Measurements from ENCODE around the gene RNF213.

Gene RNF213

DNA sequence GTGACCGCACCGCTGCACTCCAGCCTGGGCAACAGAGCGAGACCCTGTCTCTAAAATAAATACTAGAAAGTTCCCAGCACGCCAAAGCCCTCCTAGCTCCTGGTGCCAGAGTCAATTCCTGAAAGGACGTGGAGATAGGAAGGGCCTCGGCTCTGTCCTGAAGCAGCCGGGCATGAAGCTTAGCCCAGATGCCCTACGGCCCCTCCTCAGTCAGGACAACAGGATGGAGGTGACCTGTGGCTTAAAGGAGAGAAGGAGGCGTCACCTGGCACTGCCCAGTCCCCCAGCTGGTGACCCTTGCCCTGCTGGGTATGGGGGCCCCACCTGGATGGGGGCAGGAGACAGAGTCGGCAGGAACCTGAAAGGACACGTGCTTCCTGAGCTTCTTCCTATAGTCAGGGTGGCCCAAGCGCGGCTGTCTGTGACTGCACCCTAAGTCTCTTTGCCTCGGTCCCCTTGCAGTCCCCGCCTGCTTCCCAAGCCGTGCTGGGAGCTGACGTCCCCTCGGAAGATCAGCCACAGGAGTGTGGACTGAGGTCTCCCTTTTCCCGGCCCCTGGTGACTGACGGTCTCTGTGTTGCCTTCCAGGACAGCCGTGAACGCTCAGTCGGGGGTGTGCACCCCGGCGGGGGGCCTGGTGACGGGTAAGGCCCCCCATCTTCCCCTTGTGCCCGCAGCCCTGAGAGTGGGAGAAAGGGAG, 14.9 kb upstream of the RNF213 start:
- DNase-seq (ENCODE audit: extremely low read depth, insufficient read length) = no peak
- Histone ChIP-seq H3K36me3 (ENCODE audit: control insufficient read depth, insufficient read depth, low read length) (no peaks in the 10 kb centered on the region), H3K27me3 (replicated peaks; ENCODE audit: control insufficient read depth, insufficient read depth, low read length) (no peaks in the 10 kb centered on the region), H3K4me3 (replicated peaks; ENCODE audit: low read depth, low read length) (no peak overlapping the region)
- TF ChIP-seq, protein P1, sequence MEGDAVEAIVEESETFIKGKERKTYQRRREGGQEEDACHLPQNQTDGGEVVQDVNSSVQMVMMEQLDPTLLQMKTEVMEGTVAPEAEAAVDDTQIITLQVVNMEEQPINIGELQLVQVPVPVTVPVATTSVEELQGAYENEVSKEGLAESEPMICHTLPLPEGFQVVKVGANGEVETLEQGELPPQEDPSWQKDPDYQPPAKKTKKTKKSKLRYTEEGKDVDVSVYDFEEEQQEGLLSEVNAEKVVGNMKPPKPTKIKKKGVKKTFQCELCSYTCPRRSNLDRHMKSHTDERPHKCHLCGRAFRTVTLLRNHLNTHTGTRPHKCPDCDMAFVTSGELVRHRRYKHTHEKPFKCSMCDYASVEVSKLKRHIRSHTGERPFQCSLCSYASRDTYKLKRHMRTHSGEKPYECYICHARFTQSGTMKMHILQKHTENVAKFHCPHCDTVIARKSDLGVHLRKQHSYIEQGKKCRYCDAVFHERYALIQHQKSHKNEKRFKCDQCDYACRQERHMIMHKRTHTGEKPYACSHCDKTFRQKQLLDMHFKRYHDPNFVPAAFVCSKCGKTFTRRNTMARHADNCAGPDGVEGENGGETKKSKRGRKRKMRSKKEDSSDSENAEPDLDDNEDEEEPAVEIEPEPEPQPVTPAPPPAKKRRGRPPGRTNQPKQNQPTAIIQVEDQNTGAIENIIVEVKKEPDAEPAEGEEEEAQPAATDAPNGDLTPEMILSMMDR (IDR thresholded peaks at IDR 0.05; ENCODE audit: insufficient read depth, low read length, poor library complexity, severe bottlenecking) = no peak

DNA sequence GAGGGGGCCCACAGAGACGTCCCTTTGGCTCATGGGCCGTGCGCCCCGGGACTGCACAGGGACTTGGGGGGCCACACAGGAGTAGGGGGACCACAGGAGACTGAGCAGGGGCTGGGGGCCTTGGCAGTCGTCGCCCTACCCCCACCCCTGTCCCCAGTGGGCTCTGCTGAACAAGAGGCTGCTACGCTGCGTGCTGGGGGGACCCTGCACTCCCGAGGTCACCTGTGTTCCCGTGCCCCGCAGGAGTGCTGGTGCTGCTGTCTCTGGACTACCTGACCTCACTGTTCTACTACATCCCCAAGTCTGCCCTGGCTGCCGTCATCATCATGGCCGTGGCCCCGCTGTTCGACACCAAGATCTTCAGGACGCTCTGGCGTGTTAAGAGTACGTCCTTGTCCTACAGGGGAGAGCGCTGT, 14.4 kb upstream of the RNF213 start:
- no peak for DNase-seq (ENCODE audit: extremely low read depth, insufficient read length)
- no peaks in the 10 kb centered on the region for H3K27me3 ChIP-seq (replicated peaks; ENCODE audit: control insufficient read depth, insufficient read depth, low read length)
- TF ChIP-seq, protein P1 (IDR thresholded peaks at IDR 0.05; ENCODE audit: insufficient read depth, low read length, poor library complexity, severe bottlenecking) = no peak
- no peak overlapping the region for H3K4me3 ChIP-seq (replicated peaks; ENCODE audit: low read depth, low read length)
- no peaks in the 10 kb centered on the region for H3K36me3 ChIP-seq (ENCODE audit: control insufficient read depth, insufficient read depth, low read length)

DNA sequence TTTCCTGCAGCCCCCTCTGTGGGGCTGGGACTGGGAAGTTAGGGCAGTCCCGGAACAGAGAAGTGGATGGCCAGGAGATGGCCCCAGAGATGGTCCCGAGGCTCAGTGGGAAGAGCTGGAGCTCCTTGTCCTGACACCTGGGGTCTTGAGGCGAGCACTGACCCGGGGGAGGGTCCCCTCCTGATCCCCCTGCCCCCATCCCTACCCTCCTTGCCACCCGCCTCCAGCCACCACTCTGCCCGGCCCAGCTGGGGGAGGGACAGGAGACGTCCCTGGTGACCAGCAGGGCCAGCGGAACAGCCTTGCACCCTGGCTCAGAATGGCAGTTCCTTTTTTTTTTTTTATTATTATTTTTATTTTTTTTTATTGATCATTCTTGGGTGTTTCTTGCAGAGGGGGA, 13.9 kb upstream of the RNF213 start:
- TF ChIP-seq, protein P1 (IDR thresholded peaks at IDR 0.05; ENCODE audit: insufficient read depth, low read length, poor library complexity, severe bottlenecking) = no peak
- no peak for DNase-seq (ENCODE audit: extremely low read depth, insufficient read length)
- no peak overlapping the region for H3K4me3 ChIP-seq (replicated peaks; ENCODE audit: low read depth, low read length)
- H3K36me3 ChIP-seq (ENCODE audit: control insufficient read depth, insufficient read depth, low read length) = no peaks in the 10 kb centered on the region
- no peaks in the 10 kb centered on the region for H3K27me3 ChIP-seq (replicated peaks; ENCODE audit: control insufficient read depth, insufficient read depth, low read length)

DNA sequence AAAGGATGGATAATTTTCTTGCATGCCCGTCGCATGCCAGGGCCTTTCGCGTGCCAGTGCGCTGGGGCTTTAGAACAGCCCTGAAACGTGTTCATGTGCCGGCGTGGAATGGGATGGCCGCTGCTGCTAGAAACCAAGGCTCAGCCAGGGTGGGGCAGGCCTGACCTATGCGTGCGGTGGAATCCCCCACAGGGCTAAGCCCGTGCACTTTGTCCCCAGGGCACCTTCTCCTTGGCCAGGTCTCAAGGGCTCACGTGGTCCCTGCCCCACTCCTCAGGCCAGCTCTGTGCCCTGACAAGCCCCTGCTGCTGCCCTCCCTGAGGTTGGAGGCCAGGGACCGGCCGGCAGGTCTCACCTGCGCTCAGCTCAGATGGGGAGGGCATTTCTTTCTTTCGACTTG, 13.1 kb upstream of the RNF213 start:
- Histone ChIP-seq H3K4me3 (replicated peaks; ENCODE audit: low read depth, low read length) (no peak overlapping the region), H3K36me3 (ENCODE audit: control insufficient read depth, insufficient read depth, low read length) (no peaks in the 10 kb centered on the region), H3K27me3 (replicated peaks; ENCODE audit: control insufficient read depth, insufficient read depth, low read length) (no peaks in the 10 kb centered on the region)
- TF ChIP-seq, protein P1 (IDR thresholded peaks at IDR 0.05; ENCODE audit: insufficient read depth, low read length, poor library complexity, severe bottlenecking) = no peak
- no peak for DNase-seq (ENCODE audit: extremely low read depth, insufficient read length)

DNA sequence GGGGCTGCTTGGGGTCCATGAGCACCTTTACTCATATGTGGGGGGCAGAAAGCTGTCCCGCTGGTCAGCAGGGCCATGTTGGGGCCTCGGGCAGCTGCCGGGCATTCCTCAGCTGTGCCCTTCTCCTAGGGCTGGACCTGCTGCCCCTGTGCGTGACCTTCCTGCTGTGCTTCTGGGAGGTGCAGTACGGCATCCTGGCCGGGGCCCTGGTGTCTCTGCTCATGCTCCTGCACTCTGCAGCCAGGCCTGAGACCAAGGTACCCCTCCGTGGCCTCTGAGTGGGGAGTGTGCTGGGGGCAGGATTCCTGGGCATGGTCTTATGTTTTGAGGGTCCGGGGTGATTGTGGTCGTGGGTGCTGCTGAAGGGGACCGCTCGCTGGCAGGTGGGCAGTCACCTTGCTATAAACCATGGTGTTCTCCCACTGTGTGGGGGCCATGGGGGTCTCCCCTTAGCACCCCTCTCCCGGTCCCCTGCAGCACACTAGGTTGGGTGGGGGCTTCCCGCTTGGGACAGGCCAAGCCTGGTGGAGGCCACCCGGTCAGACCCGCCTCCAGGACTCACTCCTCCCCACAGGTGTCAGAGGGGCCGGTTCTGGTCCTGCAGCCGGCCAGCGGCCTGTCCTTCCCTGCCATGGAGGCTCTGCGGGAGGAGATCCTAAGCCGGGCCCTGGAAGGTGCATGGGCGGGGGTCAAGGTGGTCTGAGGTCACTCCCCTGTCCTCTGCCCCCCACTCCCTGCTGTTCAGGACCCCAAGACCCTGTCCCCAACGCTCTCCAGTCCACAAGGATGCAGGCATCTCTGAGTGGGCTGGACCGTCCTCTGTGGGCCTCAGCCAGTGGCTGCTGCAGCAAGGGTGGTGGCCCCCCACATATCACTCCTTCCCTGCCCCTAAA, 12.4 kb upstream of the RNF213 start:
- Histone ChIP-seq H3K36me3 (ENCODE audit: control insufficient read depth, insufficient read depth, low read length) (no peaks in the 10 kb centered on the region), H3K27me3 (replicated peaks; ENCODE audit: control insufficient read depth, insufficient read depth, low read length) (no peaks in the 10 kb centered on the region), H3K4me3 (replicated peaks; ENCODE audit: low read depth, low read length) (no peak overlapping the region)
- TF ChIP-seq, protein P1 (IDR thresholded peaks at IDR 0.05; ENCODE audit: insufficient read depth, low read length, poor library complexity, severe bottlenecking) = no peak
- DNase-seq (ENCODE audit: extremely low read depth, insufficient read length) = no peak
